Sigmoid colon (tissue), 4 donors: Measurements from ENCODE around the gene NPAS2.

Source experiments
- EP300 ChIP-seq, 4 donors: sonication (generic); formaldehyde crosslinking; IDR thresholded peaks; one replicate each; pipeline ENCODE4 v1.6.1; 2017; ENCODE audit warnings: antibody characterized with exemption in 4 of 4
- POLR2A ChIP-seq, 2 donors: fragments of 450-650 bp; IDR thresholded peaks; one replicate each; pipeline ENCODE4 v1.6.1; 2016; ENCODE audit warnings: antibody characterized with exemption in 2 of 2, mild to moderate bottlenecking in 2 of 2, moderate library complexity in 2 of 2
- POLR2AphosphoS5 ChIP-seq, 4 donors: sonication (generic); formaldehyde crosslinking; IDR thresholded peaks; one replicate each; pipeline ENCODE4 v1.6.1; 2017; ENCODE audit warnings: antibody characterized with exemption in 4 of 4
- TF ChIP-seq, protein P1 (sequence below), 4 experiments: fragments of 450-650 bp in 3 of 4; fragments of 200-600 bp in 1 of 4; IDR thresholded peaks; one replicate each; pipeline ENCODE4 v1.5.1; 2016 to 2019; ENCODE audit warnings: antibody characterized with exemption in 4 of 4, mild to moderate bottlenecking in 3 of 4, moderate library complexity in 2 of 4

DNA sequence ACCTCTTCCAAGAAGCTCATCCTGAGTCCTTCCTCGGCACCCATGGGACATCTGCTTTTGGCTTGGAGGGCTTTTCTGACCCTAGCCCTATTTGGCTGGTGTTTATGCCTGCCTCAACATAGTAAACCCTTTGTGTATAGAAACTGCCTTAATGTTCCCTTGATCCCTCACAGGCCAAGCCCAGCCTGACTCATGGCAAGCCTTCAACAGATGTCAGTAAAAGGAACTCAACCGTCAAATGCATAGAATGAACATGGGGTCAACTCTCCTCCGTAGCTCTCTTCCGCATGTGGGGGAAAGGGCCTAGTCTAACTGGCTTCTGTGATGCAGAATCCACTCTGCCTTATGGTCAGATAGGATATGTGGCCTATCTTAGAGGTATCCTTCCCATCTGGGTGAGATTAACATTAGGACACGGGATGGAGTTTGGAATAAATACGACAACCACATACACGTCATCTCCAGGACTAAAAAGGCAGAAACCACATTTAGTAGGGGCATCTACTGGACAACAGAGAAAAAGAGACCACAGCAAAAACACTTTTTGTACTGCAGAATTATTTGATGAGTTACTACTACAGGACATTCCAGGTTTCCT is 2.5 kb upstream of the NPAS2 start:
- TF ChIP-seq POLR2A (IDR thresholded peaks at IDR 0.05), result no peak
- TF ChIP-seq, protein P1, sequence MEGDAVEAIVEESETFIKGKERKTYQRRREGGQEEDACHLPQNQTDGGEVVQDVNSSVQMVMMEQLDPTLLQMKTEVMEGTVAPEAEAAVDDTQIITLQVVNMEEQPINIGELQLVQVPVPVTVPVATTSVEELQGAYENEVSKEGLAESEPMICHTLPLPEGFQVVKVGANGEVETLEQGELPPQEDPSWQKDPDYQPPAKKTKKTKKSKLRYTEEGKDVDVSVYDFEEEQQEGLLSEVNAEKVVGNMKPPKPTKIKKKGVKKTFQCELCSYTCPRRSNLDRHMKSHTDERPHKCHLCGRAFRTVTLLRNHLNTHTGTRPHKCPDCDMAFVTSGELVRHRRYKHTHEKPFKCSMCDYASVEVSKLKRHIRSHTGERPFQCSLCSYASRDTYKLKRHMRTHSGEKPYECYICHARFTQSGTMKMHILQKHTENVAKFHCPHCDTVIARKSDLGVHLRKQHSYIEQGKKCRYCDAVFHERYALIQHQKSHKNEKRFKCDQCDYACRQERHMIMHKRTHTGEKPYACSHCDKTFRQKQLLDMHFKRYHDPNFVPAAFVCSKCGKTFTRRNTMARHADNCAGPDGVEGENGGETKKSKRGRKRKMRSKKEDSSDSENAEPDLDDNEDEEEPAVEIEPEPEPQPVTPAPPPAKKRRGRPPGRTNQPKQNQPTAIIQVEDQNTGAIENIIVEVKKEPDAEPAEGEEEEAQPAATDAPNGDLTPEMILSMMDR (IDR thresholded peaks at IDR 0.05), result no peak
- no peak for TF ChIP-seq POLR2AphosphoS5 (IDR thresholded peaks at IDR 0.05)
- TF ChIP-seq EP300 (IDR thresholded peaks at IDR 0.05), result no peak
